Measurements from ENCODE around the gene VIL1.

Gene VIL1

DNA sequence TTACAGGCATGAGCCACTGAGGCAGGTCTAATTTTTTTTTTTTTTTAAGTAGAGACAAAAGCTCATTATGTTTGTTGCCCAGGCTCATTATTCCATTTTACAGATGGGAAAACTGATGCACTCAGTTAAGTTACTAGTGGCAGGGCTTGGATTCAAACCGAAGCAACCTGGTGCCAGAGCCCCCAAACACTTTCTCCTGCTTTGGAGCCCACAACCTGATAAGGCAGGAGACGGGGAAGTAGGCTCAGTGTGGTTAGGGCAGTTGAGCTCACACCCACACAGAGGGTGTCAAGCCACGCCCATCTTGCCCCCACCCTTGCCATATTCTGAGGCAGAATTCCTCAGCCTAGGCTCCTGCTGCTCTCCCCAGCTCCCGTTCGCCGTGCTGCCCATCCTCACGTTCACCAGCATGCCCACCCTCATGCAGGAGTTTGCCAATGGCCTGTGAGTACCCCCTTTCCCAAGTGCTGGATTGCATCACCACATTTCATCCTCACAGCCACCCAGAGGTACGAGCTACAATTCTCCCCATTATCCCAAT is 25.1 kb upstream of the VIL1 start:
- DNase-seq (ENCODE audit: low read depth): no peak
- H3K4me3 ChIP-seq (ENCODE audit: low read depth, low read length): no peak overlapping the region

DNA sequence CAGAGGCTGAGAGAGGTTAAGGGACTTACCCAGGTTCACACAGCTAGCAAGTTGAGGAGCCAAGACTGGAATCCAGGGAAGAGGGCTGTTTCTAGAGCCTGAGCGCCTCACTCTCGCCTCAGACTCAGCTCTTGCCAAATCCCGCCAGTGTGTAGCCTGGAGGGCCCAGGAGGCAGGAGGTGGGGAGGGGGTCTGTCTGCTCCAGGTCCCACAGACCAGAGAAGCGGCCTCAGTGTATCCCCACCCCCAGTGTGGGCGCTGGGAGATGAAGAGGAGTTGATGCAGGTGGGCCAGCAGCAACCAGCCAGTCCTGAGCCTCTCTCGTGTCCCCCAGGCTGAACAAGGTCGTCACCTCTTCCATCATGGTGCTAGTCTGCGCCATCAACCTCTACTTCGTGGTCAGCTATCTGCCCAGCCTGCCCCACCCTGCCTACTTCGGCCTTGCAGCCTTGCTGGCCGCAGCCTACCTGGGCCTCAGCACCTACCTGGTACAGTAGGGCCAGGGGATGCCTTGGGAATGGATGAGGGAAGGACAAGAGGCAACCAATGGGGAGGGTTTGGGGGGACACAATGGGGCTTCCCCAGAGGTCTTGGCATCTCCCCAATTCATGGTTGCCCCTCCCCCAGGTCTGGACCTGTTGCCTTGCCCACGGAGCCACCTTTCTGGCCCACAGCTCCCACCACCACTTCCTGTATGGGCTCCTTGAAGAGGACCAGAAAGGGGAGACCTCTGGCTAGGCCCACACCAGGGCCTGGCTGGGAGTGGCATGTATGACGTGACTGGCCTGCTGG is 24.4 kb upstream of the VIL1 start:
- H3K4me3 ChIP-seq (ENCODE audit: low read depth, low read length): no peak overlapping the region
- no peak for DNase-seq (ENCODE audit: low read depth)

GRCh38 chr2:218395090-218395444 is 23.9 kb upstream of the VIL1 start:
- no peak for DNase-seq (ENCODE audit: low read depth)
- H3K4me3 ChIP-seq (ENCODE audit: low read depth, low read length): no peak overlapping the region

GRCh38 chr2:218395456-218395825 is 23.5 kb upstream of the VIL1 start:
- peak overlapping the region; percentile 86 for H3K4me3 ChIP-seq (ENCODE audit: low read depth, low read length)
- DNase-seq (ENCODE audit: low read depth): no peak

DNA sequence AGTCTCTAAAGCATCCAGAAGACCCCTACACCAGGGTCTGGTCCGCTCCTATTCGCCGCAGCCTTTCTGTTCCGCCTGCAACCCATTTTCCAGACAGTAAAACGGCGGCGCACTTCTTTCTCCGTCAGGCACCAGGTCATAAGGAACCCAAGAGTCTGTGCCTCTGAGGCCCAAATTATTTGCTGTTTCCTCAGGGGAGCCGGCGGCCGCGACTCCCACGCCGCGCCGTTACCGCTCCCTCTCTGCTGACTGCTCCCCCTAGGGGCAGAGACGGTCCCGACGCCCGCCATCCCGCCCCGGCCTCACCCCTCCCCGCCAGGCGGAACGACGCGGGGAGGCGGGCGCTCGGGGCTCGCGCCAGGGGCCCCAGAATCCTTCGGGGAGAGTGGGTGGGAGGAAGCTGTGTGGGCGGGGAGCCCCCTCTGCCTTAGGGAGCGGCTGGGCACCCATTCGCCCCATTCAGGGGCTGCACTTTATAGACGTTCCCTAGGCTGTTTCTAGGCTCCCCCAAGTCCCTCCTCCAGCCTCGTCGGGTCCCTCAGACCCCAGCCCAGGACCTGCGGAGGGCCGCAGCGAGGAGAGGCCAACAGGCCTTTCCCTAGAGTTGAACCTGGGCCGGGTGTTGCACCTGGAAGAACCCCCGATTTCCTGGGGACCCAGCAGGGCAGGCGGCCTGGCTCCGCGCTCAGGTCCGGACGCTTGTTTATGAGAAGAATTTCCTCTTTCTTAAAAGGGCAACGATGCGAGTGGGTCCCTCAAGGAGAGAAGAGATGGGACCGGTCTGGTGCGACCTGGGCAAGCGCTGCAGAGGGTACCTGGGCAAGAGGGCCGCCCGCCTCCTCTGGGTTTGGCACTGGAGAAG is 22.9 kb upstream of the VIL1 start:
- peak; percentile 94 for DNase-seq (ENCODE audit: low read depth)
- peak overlapping the region; percentile 86 for H3K4me3 ChIP-seq (ENCODE audit: low read depth, low read length)

DNA sequence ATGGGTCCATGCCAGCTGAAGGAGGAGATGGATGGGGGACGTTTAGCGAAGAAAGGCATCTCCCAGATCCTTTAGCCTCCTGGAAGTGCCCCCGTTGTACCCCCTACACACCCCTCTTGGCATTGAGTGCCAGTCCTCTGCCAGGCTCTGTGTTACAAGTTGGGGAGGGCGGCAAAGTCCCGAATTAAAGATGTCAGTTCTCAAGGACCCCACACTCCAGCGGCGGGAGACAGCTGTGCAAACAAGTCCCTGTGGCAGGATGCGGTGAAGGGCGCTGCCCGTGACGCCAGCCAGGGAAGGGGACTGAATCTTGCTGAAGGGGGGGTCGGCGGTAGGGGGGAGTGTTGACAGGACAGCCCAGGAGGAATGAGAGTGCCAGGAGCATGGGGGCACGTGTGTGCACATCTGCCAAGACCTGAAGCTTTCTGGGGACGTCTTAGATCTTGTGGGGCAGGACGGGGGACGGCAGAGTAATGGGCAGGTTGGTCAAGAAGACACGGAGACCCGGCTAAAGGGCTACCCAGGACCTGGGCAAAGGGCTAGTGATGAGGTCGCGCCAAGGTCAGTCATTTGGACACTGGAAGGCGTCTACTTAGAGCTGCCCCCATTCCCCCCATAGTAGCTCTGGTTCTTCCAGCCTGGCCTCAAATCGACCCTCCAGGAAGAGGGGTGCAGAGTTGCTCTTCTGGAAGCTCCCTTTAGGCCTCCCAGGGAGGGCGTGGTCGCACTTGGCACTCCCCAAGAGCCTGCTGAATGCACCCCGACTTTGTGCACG is 22.0 kb upstream of the VIL1 start:
- peak overlapping the region; percentile 86 for H3K4me3 ChIP-seq (ENCODE audit: low read depth, low read length)
- DNase-seq (ENCODE audit: low read depth): peak; percentile 54

DNA sequence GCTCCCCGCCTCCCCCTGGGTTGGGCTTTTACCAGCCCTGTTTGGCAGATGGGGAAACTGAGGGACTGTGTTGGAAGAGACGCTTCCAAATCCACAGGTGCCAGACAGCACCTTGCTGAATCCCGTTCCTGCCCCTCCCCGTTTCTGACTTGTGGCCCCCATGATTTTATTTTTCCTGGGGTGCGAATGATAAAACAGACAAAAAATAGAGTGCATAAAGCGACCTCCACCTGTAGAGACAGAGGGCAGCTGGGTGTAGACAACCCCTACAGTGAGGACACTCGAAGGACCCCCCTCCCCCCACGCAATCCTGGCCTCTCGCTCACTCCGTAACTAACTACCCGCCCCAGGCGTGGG is 21.5 kb upstream of the VIL1 start:
- no peak for DNase-seq (ENCODE audit: low read depth)
- peak overlapping the region; percentile 86 for H3K4me3 ChIP-seq (ENCODE audit: low read depth, low read length)

DNA sequence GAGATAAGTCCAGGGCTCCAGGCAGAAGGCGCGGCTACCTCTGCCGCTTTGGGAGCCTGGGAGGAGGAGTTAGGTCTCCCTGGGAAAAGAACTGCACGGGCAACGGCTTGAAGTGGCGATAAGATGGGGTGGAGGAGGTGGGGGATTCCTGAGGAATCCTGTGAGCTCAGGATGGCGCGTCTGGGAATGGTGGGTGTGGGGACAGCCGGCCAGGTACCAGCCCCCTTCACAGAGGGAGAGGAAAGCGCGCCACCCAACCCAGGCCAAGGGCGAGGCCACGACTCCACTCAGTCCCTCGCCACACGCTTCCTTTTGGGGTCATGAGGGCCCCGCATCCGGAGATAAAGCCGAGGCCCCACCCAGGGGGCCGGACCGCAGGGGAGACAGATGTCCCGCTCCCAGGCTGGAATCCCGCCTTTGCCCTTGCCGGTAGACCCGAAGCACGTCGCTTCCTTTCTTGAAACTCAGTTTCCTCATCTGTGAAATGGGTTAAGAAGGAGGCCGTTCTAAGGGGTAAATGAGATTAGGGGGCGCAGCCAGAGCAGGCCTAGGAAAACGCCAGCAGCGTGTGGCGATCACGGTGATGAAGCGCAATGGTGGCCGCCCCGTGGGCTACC is 21.0 kb upstream of the VIL1 start:
- peak overlapping the region; percentile 86 for H3K4me3 ChIP-seq (ENCODE audit: low read depth, low read length)
- peak; percentile 36 for DNase-seq (ENCODE audit: low read depth)

- peak overlapping the region; percentile 86 for H3K4me3 ChIP-seq (ENCODE audit: low read depth, low read length)
- peak; percentile 56 for DNase-seq (ENCODE audit: low read depth)
Measured at GRCh38 chr2:218398437-218399390, 20.2 kb upstream of the VIL1 start.

DNA sequence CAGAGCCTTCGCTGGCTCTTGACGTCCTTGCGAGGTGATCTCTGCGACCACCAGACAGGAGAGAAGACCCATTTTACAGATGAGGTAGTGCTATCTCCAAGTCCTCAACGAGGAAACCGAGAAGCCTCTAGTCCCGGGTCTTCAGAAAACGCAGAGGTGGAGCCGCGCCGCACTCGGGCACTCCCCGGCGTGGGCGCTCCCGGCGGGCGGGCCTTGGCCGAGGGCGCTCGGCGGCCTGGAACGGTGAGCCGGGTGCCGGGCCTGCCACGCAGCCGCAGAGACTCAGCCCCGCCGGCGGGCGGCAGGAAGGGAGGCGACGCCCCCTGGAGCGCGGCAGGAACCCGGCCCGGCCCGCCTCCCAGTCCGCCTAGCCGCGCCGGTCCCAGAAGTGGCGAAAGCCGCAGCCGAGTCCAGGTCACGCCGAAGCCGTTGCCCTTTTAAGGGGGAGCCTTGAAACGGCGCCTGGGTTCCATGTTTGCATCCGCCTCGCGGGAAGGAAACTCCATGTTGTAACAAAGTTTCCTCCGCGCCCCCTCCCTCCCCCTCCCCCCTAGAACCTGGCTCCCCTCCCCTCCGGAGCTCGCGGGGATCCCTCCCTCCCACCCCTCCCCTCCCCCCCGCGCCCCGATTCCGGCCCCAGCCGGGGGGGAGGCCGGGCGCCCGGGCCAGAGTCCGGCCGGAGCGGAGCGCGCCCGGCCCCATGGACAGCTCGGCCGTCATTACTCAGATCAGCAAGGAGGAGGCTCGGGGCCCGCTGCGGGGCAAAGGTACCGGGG is 19.3 kb upstream of the VIL1 start, which contains the start of gene CTDSP1:
Gene CTDSP1 (plus strand): TSS at position 478 of the 776 bp plus-strand sequence. CDS start 223 bp downstream, at position 701.
- H3K4me3 ChIP-seq (ENCODE audit: low read depth, low read length): peak within 1 kb of the TSS; percentile 86

DNA sequence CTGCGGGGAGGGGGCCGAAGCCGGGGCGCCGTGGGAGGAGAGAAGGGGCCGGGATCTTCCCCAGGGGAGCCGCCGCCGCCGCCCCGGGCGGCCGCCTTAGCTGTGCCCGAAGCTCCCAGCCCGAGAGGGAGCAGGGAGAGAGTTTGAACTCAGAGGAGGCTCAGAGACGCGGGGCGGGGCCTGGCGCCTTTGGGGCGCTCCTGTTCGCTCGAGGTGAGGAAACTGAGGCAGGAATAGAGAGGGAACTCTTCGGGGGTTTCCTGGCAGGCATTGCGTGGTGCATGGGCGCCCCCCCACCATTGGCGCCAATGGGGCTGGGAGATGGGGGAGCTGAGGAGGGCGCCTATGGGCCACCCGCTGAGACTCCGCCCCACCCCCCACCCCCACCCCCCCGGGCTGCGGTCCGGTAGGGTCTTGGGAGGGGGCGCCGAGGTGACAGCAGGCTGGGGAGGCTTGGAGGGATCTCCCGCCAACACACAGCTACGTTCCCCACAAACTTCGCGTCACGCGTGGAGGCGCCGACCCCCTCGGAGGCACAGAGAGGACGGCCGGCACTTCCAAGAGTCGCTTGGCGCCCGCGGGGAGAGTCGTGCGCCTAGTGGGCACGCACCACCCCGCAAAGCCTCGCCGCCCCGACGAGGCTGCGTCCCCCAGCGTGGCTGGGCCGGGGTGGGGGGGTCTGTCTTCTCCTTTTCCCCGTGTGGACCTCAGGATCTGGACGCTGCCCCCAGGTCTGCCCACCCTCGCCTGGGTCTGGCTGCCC is 18.6 kb upstream of the VIL1 start:
- DNase-seq (ENCODE audit: low read depth): no peak
- peak overlapping the region; percentile 86 for H3K4me3 ChIP-seq (ENCODE audit: low read depth, low read length)

More for the DNA sequence above, 19.3 kb upstream of the VIL1 start, which contains the start of gene CTDSP1:
- DNase-seq (ENCODE audit: low read depth): peak; percentile 92

DNA sequence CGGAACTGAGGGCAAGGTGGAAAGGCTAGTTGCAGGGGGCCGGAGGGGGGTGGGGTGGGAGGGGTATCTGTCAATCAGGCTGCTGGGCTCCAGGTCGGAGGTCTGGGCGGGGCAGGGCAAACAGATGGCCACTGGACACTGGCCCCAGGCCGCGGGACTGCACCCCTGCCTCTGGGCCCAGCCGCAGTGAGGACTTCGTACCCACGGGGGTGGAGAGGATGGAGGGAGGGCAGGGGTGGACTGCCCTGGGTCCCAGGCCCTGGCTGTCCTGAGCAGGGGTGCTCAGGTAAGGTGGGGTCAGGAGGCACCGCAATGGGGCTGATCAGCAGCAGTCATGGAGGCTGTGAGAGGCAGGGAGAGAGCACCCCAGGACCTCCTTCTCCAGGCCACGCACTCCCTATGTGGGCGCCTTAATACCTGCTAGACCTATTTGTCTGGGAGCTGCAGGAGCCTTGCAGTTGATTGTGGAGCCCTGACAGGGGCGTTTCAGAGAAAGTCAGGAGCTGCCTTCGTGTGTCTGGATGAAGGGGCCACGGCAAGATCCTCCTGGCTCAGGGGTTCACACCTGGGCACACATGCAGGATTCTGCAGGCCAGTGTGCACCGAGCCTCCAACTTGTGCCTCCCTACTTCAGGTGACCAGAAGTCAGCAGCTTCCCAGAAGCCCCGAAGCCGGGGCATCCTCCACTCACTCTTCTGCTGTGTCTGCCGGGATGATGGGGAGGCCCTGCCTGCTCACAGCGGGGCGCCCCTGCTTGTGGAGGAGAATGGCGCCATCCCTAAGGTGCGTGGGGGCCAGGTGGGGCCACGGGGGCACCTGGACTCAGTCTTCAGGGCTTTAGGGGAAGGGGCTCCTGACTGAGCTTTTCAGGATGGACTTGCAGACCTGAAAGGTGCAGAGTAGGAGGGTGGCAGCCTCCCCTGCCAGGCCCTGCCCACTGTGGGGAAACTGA is 17.7 kb upstream of the VIL1 start:
- peak overlapping the region; percentile 86 for H3K4me3 ChIP-seq (ENCODE audit: low read depth, low read length)
- no peak for DNase-seq (ENCODE audit: low read depth)

DNA sequence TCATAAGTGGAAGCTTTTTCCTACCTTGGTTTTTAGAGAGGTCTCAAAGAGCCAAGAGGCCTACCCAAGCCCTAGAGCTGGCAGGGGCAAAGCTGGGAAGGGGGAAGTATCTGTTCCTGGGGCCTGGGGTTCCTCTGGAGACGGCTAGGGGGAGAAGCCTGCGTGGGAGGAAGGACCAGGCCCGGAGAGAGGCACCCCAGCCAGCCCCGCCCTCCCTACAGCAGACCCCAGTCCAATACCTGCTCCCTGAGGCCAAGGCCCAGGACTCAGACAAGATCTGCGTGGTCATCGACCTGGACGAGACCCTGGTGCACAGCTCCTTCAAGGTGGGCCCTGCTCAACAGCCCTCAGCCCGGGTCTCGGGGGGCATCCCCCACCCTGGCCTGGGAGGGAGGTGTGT is 17.0 kb upstream of the VIL1 start:
- H3K4me3 ChIP-seq (ENCODE audit: low read depth, low read length): peak overlapping the region; percentile 86
- DNase-seq (ENCODE audit: low read depth): no peak

DNA sequence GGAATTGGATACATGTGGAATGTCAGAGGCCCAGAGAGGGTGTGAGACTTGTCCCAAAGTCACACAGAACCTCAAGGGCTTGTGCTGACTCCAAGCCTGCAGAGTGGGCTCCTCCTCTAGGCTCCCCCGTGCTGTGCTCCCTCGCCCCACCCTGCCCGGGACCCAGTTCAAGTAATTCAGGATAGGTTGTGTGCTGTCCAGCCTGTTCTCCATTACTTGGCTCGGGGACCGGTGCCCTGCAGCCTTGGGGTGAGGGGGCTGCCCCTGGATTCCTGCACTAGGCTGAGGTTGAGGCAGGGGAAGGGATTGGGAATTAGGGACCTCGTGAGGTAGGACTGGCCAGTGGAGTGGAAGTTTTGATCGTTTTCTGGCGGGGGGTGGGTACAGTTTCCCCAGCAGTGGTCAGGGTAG is 16.4 kb upstream of the VIL1 start:
- DNase-seq (ENCODE audit: low read depth): no peak
- H3K4me3 ChIP-seq (ENCODE audit: low read depth, low read length): no peak overlapping the region

DNA sequence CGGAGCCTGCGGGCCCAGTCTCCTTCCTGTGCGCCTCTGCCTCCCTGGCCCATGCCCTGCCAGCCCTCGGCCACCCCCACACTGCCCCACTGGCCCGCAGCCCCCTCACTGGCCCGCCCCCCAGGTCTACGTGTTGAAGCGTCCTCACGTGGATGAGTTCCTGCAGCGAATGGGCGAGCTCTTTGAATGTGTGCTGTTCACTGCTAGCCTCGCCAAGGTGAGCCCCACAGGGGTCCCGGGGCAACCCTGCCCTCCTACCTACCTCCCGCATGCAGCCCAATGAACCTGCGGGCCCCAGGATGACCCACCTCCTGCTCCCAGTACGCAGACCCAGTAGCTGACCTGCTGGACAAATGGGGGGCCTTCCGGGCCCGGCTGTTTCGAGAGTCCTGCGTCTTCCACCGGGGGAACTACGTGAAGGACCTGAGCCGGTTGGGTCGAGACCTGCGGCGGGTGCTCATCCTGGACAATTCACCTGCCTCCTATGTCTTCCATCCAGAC is 16.0 kb upstream of the VIL1 start:
- no peak overlapping the region for H3K4me3 ChIP-seq (ENCODE audit: low read depth, low read length)
- no peak for DNase-seq (ENCODE audit: low read depth)

GRCh38 chr2:218403810-218404209 is 15.1 kb upstream of the VIL1 start:
- H3K4me3 ChIP-seq (ENCODE audit: low read depth, low read length): no peak overlapping the region

More at GRCh38 chr2:218403810-218404209, 15.1 kb upstream of the VIL1 start:
- DNase-seq (ENCODE audit: low read depth): no peak
